ENCODE data around the gene IPCEF1.

DNA sequence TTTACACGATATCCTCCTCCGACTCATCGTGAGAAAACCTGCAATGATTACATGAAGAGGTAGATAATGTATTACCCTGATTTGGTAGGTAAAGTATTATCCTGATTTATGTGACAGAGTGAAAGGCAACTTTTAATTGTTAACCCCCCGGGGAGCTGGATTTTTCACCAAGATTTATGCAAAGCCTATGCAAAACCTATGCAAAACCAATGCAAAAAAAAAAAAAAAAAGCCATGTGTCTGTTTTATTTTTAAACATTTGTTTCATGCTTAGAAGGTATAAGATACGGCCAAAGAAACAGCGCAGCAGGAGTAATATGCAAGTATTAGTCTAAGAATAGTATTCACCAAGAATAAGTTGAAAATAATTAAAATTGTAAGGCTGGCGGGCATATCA, 109.9 kb downstream of the IPCEF1 start:
- TF ChIP-seq, protein P1, sequence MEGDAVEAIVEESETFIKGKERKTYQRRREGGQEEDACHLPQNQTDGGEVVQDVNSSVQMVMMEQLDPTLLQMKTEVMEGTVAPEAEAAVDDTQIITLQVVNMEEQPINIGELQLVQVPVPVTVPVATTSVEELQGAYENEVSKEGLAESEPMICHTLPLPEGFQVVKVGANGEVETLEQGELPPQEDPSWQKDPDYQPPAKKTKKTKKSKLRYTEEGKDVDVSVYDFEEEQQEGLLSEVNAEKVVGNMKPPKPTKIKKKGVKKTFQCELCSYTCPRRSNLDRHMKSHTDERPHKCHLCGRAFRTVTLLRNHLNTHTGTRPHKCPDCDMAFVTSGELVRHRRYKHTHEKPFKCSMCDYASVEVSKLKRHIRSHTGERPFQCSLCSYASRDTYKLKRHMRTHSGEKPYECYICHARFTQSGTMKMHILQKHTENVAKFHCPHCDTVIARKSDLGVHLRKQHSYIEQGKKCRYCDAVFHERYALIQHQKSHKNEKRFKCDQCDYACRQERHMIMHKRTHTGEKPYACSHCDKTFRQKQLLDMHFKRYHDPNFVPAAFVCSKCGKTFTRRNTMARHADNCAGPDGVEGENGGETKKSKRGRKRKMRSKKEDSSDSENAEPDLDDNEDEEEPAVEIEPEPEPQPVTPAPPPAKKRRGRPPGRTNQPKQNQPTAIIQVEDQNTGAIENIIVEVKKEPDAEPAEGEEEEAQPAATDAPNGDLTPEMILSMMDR (conservative IDR thresholded peaks at IDR 0.05) = no peak
- no peak for TF ChIP-seq ZFX (IDR thresholded peaks at IDR 0.05)
